GM23338 (cell line): ENCODE results near the gene UNC13C. TPM values are rescaled to one million over a fixed set of nuclear protein-coding genes. Genes with fewer than 3 reads are reported as not detected.

Experiments used
- ATAC-seq: fragments of 200-7000 bp; cut with Tn5 transposase; 3 replicates; pipeline ENCODE4 v1.9.1; 2020
- DNase-seq: peaks from one replicate; pipeline ENCODE4 v3.0.0-alpha.2; 2015; ENCODE audit warnings: low spot score
- H2AFZ ChIP-seq: fragments of 200-600 bp; sonication (generic); 2 replicates; pipeline ENCODE4 v1.8.0; 2016; ENCODE audit warnings: antibody characterized with exemption, mild to moderate bottlenecking, moderate library complexity
- H3F3A ChIP-seq: fragments of 200-600 bp; sonication (generic); replicated peaks from 2 replicates; pipeline ENCODE4 v1.8.0; 2017; ENCODE audit warnings: antibody characterized with exemption, mixed run types, low read depth
- H3K27ac ChIP-seq: fragments of 200-600 bp; sonication (generic); 2 replicates; pipeline ENCODE4 v1.6.1; 2016; ENCODE audit warnings: low read depth
- H3K27me3 ChIP-seq: fragments of 200-600 bp; sonication (generic); 2 replicates; pipeline ENCODE4 v1.8.0; 2016; ENCODE audit warnings: mild to moderate bottlenecking, mixed run types, moderate library complexity; ENCODE audit not compliant: insufficient read depth
- H3K36me3 ChIP-seq: fragments of 200-600 bp; sonication (generic); 2 replicates; pipeline ENCODE4 v1.8.0; 2016; ENCODE audit warnings: mild to moderate bottlenecking; ENCODE audit not compliant: insufficient read depth
- H3K4me1 ChIP-seq: fragments of 200-600 bp; sonication (generic); 2 replicates; pipeline ENCODE4 v1.8.0; 2016; ENCODE audit warnings: mild to moderate bottlenecking, moderate library complexity; ENCODE audit not compliant: insufficient read depth
- H3K4me2 ChIP-seq: fragments of 200-600 bp; sonication (generic); 2 replicates; pipeline ENCODE4 v1.7.1; 2017; ENCODE audit warnings: mixed run types
- H3K4me3 ChIP-seq: fragments of 200-600 bp; sonication (generic); 2 replicates; pipeline ENCODE4 v1.6.1; 2016; ENCODE audit warnings: mixed run types
- H3K79me2 ChIP-seq: fragments of 200-600 bp; sonication (generic); replicated peaks from 2 replicates; pipeline ENCODE4 v1.8.0; 2017; ENCODE audit warnings: mild to moderate bottlenecking; ENCODE audit not compliant: insufficient read depth
- H3K9me2 ChIP-seq: fragments of 200-600 bp; sonication (generic); 2 replicates; pipeline ENCODE4 v1.8.0; 2017; ENCODE audit not compliant: insufficient read depth
- H4K20me1 ChIP-seq: fragments of 200-600 bp; sonication (generic); replicated peaks from 2 replicates; pipeline ENCODE4 v1.8.0; 2017; ENCODE audit warnings: mild to moderate bottlenecking; ENCODE audit not compliant: insufficient read depth
- H3K27ac Mint-ChIP-seq: 2 replicates; pipeline ENCODE4 v1.8.0; 2020; ENCODE audit warnings: inconsistent platforms, mild to moderate bottlenecking, moderate library complexity, mixed read lengths
- H3K27me3 Mint-ChIP-seq: 3 replicates; pipeline ENCODE4 v1.8.0; 2022; ENCODE audit warnings: low read depth, mild to moderate bottlenecking, moderate library complexity, mixed read lengths, inconsistent platforms; ENCODE audit not compliant: insufficient read depth, poor library complexity
- H3K36me3 Mint-ChIP-seq: 3 replicates; pipeline ENCODE4 v1.8.0; 2021; ENCODE audit warnings: low read depth, mild to moderate bottlenecking, inconsistent platforms, moderate library complexity, mixed read lengths
- H3K4me1 Mint-ChIP-seq: 3 replicates; pipeline ENCODE4 v1.8.0; 2020; ENCODE audit warnings: mild to moderate bottlenecking, inconsistent platforms, mixed read lengths
- H3K4me3 Mint-ChIP-seq: 3 replicates; pipeline ENCODE4 v1.8.0; 2021; ENCODE audit warnings: moderate library complexity, mild to moderate bottlenecking, inconsistent platforms, mixed read lengths
- H3K9me3 Mint-ChIP-seq: 3 replicates; pipeline ENCODE4 v1.8.0; 2020; ENCODE audit warnings: moderate library complexity, mild to moderate bottlenecking, inconsistent platforms, mixed read lengths
- CREB1 ChIP-seq: fragments of 250-450 bp; sonication (Bioruptor Pico); IDR thresholded peaks from 2 replicates; pipeline ENCODE4 v1.5.0; 2020; ENCODE audit warnings: low read depth, mild to moderate bottlenecking, moderate library complexity
- CTCF ChIP-seq, 2 experiments: fragments of 200-600 bp in 1 of 2; sonication (generic) in 1 of 2; conservative IDR thresholded peaks; 2 replicates each; pipeline versions ENCODE4 v1.5.1 to v1.6.1; 2016 to 2017; ENCODE audit warnings: antibody characterized with exemption in 2 of 2, low read depth in 2 of 2, mild to moderate bottlenecking in 2 of 2, moderate library complexity in 1 of 2
- ETS1 ChIP-seq: IDR thresholded peaks from 2 replicates; pipeline ENCODE4 v1.6.1; 2016; ENCODE audit warnings: antibody characterized with exemption
- EZH2 ChIP-seq: fragments of 200-600 bp; sonication (generic); IDR thresholded peaks from one replicate; pipeline ENCODE4 v1.8.0; 2017; ENCODE audit warnings: antibody characterized with exemption, mild to moderate bottlenecking, low read depth; ENCODE audit not compliant: unreplicated experiment
- EZH2phosphoT487 ChIP-seq: fragments of 200-600 bp; sonication (generic); IDR thresholded peaks from one replicate; pipeline ENCODE4 v1.8.1; 2018; ENCODE audit warnings: antibody characterized with exemption; ENCODE audit not compliant: unreplicated experiment
- JUNB ChIP-seq: IDR thresholded peaks from one replicate; pipeline ENCODE4 v1.6.1; 2016; ENCODE audit warnings: antibody characterized with exemption; ENCODE audit not compliant: unreplicated experiment
- NANOG ChIP-seq: IDR thresholded peaks from 2 replicates; pipeline ENCODE4 v1.6.1; 2016; ENCODE audit warnings: antibody characterized with exemption, borderline replicate concordance
- POLR2AphosphoS5 ChIP-seq: IDR thresholded peaks from 2 replicates; pipeline ENCODE4 v1.6.1; 2016; ENCODE audit warnings: antibody characterized with exemption, low read depth
- REST ChIP-seq: IDR thresholded peaks from one replicate; pipeline ENCODE4 v1.6.1; 2018; ENCODE audit warnings: antibody characterized with exemption; ENCODE audit not compliant: unreplicated experiment
- STAT1 ChIP-seq: IDR thresholded peaks from one replicate; pipeline ENCODE4 v1.6.1; 2016; ENCODE audit warnings: antibody characterized with exemption; ENCODE audit not compliant: unreplicated experiment
- ZNF114 ChIP-seq: fragments of 250-450 bp; sonication (Bioruptor Pico); IDR thresholded peaks from 2 replicates; pipeline ENCODE4 v1.5.0; 2020; ENCODE audit warnings: mild to moderate bottlenecking, moderate library complexity
- ZNF331 ChIP-seq: fragments of 250-450 bp; sonication (Bioruptor Pico); IDR thresholded peaks from 2 replicates; pipeline ENCODE4 v1.5.0; 2020; ENCODE audit warnings: low read depth, mild to moderate bottlenecking, moderate library complexity
- ZNF462 ChIP-seq: fragments of 250-450 bp; sonication (Bioruptor Pico); IDR thresholded peaks from 2 replicates; pipeline ENCODE4 v1.5.0; 2020; ENCODE audit warnings: mild to moderate bottlenecking, moderate library complexity
- polyA plus RNA-seq: library from polyadenylated mRNA; unstranded; fragments of >200 nt; fragmentation: Nextera tagmentation; extraction: Ambion mirVana; gene quantifications from 2 replicates; pipeline ENCODE4 v1.2.1, GENCODE V29; 2016
- total RNA-seq: library from RNA; depleted of rRNA; stranded (reverse); fragments of >200 nt; shearing (Covaris generic); gene quantifications from 2 replicates; pipeline ENCODE4 v1.2.3, GENCODE V29; 2014

UNC13C gene
- total and polyA plus RNA-seq, 2 experiments from 2014 or later = 0.03 TPM; not detected in 1

- TF ChIP-seq CTCF (conservative IDR thresholded peaks at IDR 0.05; ENCODE audit: low read depth in 2 of 2) = no peak
Measured at GRCh38 chr15:54312528-54312927, 334.3 kb downstream of the UNC13C start (continued).

GRCh38 chr15:54321426-54321825, 343.2 kb downstream of the UNC13C start:
- Histone ChIP-seq H3K4me3 (no peak overlapping the region), H3K27me3 (no peaks in the 10 kb centered on the region), H3K4me1 (peaks cover 10% of the 10 kb centered on the region), H3K36me3 (no peaks in the 10 kb centered on the region), H3K9me2 (no peaks in the 10 kb centered on the region), H2AFZ (no peak overlapping the region), H3K4me2 (no peak overlapping the region), H3F3A (no peaks in the 10 kb centered on the region), H4K20me1 (no peaks in the 10 kb centered on the region), H3K27ac (no peak overlapping the region), H3K79me2 (no peaks in the 10 kb centered on the region)
- H3K36me3 Mint-ChIP-seq = no peaks in the 10 kb centered on the region; the same call in 1 of the 3 replicates
- no peak for DNase-seq
- no peak for ATAC-seq
- H3K9me3 Mint-ChIP-seq = peaks cover 29% of the 10 kb centered on the region
- H3K27me3 Mint-ChIP-seq = peaks cover 4% of the 10 kb centered on the region
- H3K4me3 Mint-ChIP-seq = no peak overlapping the region
- no peak overlapping the region for H3K27ac Mint-ChIP-seq
- H3K4me1 Mint-ChIP-seq = peaks cover 18% of the 10 kb centered on the region; the same call in 2 of the 3 replicates
- TF ChIP-seq ETS1 = no peak
- no peak for TF ChIP-seq EZH2phosphoT487
- TF ChIP-seq ZNF462 = no peak
- no peak for TF ChIP-seq CREB1 (CRISPR knock-in tag)
- no peak for TF ChIP-seq POLR2AphosphoS5
- no peak for TF ChIP-seq JUNB
- TF ChIP-seq REST = no peak
- no peak for TF ChIP-seq STAT1
- TF ChIP-seq EZH2 = no peak
- TF ChIP-seq NANOG = no peak
- TF ChIP-seq ZNF114 (CRISPR knock-in tag) = no peak
- no peak for TF ChIP-seq ZNF331
